NCI-H1930 (cell line): ENCODE measurements around the gene IL23A.

Experiments used
- DNase-seq, 2 experiments: peaks; one replicate each; lab custom pipeline; 2025; lab: John Stamatoyannopoulos, UW

The IL23A gene

DNA sequence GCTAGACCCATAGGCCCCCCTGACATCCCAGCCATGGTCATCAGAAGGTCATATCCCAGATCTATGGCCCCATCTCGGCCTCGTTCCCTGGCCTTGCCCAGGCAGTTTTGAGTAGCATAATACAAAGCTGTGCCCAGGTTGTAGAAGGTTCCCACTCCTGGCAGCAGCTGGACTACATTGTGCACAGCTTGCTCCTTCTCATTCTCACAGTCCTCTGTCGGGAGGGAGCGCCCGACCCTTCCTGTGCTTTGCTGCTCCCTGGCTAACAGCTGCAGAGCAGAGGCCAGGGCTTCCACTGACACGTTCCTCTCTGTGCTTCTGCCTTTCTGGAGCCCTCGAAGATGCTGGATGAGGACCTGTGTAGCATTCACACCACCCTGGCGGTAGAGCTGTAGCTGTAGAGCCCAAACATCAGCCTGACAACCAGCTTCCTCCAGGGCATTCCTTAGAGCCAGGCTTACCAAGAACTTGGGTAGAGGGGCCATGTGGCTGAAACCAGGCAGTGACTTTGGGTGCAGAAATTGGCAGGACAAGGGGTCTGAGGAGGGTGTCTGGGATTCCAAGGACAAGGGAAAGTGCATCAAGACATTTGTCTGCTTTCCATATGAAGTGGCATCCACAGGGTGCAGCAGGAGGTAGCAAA, 22.9 kb downstream of the IL23A start:
- no peak for DNase-seq

DNA sequence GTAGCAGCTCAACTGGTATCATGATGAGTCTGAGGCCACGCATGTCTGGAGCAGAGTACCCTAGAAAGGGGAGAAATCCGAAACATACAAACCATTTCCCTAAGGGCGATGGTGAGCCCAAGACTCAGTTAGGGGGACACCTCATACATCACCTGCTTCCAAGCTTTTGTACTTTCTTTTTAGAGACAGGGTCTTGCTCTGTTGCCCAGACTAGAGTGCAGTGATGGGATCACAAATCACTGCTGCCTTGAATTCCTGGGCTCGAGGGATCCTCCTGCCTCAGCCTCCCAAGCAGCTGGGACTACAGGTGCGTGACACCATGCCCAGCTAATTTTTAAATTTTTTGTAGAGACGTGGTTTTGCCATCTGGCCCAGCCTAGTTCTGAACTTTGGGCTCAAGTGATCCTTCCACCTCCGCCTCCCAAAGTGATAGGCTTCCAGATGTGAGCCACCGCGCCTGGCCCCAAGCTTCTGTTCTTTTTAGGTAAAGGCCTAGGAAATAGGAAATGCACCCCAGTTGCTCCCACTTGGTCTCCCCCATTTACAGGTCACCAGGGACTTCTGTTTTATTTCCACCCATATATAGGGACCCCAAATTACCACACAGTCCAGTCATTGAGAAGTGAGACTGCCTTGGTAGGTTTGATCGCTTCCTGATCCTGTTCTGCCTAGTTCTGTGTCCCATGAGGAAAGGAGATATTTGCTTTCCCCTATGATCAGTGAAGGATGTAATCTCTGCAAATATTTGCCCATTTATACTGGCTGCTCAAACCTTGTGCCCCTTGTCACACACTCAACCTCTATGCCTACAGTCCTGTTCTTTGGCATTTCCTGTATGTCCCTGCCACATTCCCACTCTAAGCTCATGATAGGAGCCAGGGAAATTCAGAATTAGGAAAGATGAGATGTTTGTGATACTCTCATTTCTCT, 23.7 kb downstream of the IL23A start, which contains the start of gene APOF:
Gene APOF, minus strand, starts transcription at position 728 of the 930 bp plus-strand sequence. Its CDS starts 112 bp downstream, at position 616.
- DNase-seq: no peak

DNA sequence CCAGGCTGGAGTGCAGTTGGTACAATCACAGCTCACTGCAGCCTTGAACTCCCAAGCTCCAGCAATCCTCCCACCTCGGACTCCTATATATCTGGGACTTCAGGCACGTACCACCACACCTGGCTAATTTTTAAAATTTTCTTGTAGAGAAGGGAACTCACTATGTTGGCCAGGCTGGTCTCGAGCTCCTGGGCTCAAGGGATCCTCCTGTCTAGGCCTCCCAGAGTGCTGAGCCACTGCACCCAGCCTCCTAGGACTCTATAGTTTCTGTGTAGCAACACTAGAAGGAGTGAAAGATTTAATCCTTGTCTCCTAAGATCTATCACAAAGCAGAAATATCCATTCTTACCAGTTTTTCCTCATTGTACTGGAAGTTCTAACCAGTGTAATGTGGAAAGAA, 28.3 kb downstream of the IL23A start:
- DNase-seq: no peak

DNA sequence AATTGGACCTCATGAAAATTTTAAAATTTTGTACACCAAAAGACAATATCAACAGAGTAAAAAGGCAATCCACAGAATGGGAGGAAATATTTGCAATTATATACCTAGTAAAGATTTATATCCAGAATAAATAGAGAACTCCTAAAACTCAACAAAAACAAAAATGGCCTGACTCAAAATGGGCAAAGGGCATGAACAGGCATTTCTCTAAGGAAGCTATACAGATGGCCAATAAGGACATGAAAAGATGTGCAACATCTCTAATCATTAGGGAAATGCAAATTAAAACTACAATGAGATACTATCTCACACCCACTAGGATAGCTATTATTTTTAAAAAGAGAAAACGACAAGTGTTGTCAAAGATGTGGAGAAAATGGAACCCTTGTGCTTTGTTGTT, 34.8 kb downstream of the IL23A start:
- no peak for DNase-seq

DNA sequence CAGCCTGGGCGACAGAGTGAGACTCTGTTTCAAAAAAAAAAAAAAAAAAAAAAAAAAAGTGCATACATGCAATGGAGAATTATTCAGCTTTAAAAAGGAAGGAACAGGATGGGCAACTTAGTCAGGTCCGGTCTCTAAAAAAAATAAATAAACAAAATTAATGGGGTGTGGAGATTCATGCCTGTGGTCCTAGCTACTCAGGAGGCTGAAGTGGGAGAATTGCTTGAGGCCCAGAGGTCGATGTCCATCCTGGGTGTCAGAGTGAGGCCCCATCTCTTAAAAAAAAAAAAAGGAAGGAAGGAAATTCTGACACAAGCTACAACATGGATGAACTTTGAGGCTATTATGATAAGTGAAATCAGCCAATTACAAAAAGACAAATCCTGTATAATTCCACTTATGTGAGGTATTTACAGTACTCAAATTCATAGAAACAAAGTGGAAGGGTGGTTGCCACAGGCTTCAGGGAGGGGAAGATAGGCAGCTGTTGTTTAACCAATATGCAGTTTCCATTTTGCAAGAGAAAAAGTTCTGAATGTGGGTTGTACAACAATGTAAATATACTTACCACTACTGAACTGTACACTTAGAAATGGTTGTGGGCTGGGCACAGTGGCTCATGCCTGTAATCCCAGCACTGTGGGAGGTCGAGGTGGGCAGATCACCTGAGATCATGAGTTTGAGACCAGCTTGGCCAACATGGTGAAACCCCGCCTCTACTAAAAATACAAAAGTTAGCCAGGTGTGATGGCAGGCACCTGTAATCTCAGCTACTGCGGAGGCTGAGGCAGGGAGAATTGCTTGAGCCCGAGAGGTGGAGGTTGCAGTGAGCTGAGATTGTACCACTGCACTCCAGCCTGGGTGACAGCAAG, 36.3 kb downstream of the IL23A start:
- no peak for DNase-seq

DNA sequence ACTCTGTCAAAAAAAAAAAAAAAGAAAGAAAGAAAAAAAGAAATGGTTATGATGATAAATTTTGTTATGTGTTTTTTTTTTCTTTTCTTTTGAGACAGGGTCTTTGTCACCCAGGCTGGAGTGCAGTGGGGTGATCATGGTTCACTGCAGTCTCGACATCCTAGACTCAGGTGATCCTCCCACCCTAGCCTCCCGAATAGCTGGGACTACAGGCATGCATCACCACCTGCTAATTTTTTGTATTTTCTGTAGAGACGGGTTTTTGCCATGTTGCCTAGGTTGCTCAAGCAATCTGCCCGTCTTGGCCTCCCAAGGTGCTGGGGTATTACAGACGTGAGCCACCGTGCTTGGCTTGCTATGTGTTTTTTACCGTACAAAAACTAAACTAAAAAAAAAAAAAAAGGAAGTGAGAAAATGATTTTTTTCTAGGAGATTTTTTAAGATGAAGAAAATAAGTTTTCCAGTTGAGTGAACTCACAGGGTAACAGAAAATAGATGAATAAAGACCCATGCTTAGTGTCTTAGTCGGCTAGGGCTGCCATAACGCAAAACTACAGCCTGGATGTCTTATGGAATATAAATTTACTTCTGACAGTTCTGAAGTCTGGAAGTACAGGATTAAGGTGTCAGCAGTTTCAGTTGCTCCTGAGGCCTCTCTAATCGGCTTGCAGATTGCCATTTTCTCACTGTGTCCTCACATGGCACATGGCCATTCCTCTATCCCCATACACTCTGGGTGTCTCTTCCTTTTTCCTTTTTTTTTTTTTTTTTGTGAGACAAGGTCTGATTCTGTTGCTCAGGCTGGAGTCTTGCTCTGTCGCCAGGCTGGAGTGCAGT, 37.1 kb downstream of the IL23A start:
- DNase-seq: no peak

DNA sequence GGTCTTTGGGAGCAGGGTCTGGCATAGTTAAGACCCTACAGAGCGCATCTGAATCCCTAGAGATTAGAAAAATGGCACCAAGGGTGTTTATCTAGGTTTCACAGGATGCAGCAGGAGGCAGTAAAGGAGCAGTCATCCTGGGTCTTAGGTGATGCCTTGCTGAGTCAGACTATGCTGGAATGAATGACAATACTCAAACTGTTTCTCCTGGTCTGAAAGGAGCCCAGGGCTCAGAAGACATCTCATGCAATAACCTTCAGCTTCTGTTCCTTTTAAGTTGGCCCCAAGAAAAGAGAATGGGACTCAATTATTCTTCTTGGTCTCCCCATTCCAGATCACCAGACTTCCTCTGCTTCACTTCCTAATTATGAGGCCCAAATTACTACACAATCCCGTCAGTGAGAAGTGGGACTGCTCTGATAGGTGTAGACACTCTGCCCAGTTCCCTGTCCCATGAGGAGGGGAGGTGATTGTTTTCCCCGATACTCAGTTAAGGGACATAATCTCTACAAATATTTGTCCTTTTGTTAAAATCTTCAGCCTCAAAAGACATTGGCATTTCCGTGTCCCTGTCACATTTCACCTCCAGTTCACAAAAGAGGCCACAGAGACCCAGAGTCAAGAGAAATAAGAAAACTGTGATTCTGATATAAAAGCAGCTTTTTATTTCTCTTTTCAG, 38.8 kb downstream of the IL23A start:
- DNase-seq: no peak

DNA sequence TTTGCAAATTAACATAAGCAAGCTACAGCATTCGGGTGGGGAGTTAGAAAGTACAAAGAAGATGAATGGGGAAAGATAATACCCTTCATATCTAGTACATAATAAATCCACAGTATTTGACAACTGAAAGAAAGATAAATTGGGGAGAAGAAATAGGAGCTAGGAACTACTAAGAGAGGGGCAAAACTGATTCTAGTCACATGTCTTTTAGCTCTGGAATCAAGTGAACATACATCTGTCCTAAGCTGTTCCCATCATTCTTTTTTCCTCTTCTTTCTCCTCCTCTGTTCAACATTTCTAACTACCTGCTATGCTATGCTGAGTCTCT, 39.3 kb downstream of the IL23A start:
- no peak for DNase-seq

DNA sequence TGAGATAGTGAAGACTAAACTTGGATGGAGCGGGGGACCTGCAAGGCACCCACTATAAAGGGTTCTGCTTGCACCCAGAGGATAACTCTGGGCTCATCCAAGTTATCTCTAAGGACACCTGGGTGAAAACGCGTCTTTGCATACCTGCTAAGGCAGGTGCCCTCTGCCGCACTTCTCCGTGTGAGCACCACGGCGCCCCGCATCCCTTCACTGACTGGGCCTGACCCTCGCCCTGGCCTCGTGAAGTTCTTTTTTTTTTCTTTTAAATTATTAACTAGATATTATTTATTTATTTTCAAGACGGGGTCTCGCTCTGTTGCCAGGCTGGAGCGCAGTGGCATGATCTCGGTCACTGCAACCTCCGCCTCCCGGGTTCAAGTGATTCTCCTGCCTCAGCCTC, 43.9 kb downstream of the IL23A start:
- no peak for DNase-seq

DNA sequence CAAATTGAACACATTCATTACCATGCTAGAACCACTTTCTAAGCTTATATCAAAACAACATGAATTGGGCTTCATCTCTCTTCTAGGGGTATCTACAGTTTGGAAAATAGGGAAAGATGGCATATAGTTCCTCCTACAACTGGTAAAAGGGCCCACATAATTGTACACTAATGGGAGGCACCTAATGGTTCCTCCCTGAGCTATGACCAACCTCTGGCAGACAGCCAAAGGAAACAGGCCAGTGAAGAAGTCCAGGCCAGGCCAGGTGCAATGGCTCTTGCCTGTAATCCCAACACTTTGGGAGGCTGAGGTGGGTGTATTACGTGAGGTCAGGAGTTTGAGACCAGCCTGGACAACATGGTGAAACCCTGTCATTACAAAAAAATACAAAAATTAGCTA, 47.2 kb downstream of the IL23A start:
- DNase-seq: no peak

DNA sequence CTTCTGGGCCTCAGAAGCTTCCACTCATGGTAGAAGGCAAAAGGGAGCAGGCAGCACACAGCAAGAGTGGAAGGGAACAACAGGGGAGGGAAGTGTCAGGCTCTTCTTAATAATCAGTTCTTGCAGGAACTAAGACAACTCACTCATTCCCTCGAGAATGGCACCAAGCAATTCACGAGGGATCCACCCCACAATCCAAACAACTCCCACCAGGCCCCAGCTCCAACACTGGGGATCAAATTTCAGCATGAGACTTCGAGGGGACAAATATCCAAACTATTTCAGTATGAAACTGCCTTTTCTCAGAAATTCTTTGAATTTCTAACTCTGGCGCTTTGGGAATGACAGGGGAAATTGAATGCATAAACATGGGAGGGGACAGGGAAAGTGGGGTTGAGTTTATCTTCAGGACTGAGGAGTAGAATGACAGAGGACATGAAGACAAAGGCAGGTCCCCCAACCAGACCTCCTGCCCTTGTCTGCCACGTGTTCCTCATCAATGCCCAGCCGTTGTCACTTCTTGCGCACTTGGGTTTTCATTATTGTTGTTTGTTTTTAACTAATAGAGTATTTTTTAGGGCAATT, 48.6 kb downstream of the IL23A start:
- DNase-seq: no peak

DNA sequence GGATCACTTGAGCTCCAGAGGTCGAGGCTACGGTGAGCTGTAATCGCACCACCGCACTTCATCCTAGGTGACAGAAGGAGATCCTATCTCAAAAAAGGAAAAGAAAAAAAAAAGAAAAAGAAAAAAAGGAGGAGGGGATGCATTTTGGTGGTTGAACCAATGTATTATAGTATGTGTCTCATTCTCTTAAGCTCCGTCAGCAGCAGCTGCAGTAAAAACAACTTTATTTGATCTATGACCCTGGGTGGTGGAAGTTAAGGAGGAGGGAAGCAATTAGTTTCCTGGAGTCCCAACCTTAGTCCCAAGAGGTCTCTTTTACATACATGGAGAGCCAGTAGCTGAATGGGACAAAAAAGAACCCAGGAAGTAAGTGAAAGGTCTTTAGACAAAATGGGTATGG, 50.7 kb downstream of the IL23A start:
- no peak for DNase-seq
